GM19372 (cell line): ENCODE measurements around the gene KCP.

ENCODE experiments used
- ATAC-seq: cut with Tn5 transposase; IDR thresholded peaks from one replicate; pipeline ENCODE4 v1.9.1; 2021; ENCODE audit warnings: mild to moderate bottlenecking, low read depth, moderate library complexity; ENCODE audit not compliant: unreplicated experiment

KCP gene

GRCh38 chr7:128908750-128909624 is 1.5 kb downstream of the KCP start:
- no peak for ATAC-seq

GRCh38 chr7:128906766-128907559 is 3.5 kb downstream of the KCP start:
- no peak for ATAC-seq

DNA sequence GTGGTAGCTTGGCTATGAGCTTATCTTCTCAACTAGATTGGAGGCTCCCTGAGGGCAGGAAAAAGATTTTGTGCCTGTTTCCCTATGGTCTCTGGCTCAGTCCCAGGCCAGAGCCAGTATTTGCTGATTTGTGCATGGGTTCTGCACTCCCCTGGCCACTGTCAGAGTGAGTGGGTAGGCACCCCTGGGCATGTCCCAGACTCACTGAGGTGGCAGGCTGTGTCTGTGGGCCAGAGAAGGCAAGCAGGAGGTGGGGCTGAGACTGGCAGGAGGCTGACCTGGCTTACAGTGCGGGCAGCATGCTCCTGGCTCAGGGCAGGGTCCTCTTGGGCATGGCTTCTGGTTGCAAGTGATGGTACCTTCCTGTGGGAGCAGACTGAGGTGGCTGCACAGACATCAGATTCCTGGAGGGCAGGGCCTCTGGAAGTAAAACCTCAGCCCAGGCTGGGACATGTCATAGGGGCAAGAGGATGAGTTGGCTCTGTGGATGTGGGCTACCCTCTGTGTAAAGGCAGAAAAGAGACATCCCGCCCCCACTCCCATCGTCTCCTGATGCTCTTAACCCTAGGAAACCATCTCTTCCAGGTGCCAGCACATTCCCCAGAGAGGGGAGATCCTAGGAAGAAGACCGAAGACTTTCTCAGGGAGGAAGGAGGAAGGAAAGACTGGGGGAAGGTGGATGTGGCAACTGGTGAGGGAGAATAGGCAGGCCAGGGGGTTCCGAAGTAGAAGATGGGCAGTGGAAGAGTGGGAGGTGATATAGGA is 4.3 kb downstream of the KCP start:
- ATAC-seq, result no peak

GRCh38 chr7:128904381-128905197 is 5.9 kb downstream of the KCP start:
- no peak for ATAC-seq

- no peak for ATAC-seq
Observed at GRCh38 chr7:128903621-128904361, 6.7 kb downstream of the KCP start.

GRCh38 chr7:128902761-128903585 is 7.5 kb downstream of the KCP start:
- no peak for ATAC-seq

DNA sequence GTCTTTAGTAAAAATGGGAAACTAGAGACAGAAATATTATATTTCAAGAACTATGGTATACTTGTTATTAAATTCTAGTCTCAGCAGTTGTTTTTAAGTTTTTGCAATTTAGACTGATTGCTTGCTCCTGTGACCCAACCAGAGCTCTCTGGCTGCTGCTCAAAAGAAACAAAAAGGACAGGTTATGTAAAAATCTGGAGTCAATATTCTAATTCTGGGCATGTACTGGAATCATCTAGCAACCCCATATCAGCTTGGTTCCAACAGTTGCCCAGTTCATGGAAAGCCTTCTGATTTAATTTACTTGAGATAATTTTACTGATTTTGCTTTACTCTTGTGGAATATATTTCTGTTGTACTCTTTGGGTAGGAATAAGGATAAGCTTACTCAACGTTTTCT is 10.3 kb downstream of the KCP start:
- ATAC-seq, result no peak

GRCh38 chr7:128899392-128899791 is 11.1 kb downstream of the KCP start:
- ATAC-seq, result no peak

DNA sequence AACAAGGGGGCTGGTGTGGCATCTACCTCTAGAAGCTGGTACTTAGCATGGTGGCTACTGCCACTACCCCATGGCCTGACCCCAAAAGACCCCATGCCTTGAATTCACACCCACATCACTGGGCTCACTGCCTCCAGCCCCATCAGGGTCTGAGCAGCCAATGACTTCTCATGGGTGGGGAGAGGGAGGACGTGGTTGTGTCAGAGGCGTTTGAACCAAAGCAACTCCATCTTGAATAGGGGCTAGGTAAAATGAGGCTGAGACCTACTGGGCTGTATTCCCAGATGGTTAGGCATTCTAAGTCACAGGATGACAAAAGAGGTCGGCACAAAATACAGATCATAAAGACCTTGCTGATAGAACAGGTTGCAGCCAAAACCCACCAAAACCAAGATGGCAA is 15.2 kb downstream of the KCP start:
- no peak for ATAC-seq

- no peak for ATAC-seq
Observed at GRCh38 chr7:128894101-128894440, 16.4 kb downstream of the KCP start.

DNA sequence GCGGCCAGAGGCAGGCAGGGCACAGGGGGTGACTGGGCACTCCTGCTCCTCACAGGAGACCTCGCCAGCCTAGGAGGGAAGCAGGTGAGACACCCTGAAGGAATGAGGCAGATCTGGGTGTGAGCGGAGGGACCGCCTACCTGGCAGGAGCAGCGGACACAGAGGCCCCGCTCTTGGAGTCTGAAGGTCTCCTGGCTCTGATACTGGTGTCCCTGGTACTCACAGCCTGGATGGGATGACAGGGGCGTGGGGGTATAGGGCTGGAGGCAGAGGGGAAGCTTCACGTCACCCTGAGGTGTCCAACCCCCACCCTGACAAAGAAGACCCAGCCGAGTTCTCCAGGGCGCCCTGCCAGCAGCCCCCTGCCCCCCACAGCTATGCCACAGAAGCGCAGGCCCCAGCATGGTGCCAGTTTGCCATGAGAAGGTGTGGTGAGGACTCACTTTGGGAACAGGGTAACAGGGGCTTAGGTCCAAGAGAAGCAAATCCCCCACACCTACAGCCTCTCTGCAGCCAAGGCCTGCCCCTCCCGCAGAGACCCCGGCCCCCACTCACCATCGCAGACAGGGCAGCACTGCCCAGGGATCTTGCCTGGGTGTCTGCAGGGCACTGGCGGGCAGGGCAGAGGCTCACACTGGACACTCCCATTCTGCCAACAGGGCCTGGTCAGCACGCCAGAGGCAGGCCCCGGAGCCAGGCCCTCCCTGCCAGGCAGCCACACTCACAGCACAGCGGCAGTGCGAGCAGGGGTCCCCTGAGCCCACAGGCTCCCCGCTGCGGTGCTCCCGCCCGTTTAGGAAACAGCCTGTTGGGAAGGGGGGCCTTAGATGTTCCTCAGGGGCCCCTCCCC is 17.0 kb downstream of the KCP start:
- no peak for ATAC-seq

DNA sequence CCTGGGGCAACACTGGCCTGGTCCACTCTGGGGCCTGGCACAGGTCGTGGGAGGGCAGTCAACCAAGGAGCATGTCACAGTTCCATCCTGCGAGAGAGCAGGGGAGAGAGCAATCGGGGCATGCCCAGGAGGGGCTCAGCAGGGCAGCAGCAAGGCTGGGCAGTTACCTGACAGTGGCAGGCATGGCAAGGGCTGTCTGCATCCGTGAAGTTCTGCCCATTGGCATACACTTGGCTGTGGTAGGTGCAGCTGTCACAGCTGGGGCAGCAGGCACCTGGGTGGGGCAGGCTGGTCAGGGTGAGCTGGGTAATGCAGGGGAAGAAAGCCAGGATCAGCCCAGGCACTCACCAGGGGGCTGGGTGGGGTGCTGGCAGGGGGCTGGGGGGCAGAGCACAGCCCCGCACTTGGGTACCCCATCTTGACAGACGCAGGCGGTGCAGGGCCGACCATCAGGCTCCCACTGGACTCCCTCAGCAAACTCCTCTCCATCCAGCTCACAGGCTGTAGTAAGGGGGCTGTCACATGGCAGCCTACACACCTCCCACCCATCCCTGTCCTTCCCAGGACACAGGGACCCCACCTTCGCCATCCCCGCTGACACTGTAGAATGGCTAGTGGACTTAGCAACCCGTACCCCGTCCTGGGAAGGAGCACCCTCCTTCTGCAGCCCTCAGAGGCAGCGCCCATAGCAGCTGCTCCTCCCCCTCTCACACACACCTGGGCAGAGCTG is 17.8 kb downstream of the KCP start:
- no peak for ATAC-seq

DNA sequence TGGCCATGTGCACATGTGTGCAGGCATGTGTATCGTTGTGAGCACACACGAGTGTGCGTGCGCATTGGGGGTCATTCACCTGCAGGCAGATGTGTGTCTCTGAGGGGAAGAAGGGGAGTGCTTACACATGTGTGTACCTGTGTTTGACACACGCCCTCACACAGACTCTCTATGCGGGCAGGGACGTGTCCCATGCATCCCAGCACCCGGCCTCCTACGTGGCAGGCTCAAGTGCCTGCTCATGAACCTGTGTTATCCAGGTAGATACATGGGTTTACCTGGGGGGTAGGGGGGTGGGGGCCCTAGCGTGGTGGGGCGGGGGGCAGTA is 18.6 kb downstream of the KCP start:
- no peak for ATAC-seq

- no peak for ATAC-seq
Observed at GRCh38 chr7:128891110-128891941, 19.2 kb downstream of the KCP start.

DNA sequence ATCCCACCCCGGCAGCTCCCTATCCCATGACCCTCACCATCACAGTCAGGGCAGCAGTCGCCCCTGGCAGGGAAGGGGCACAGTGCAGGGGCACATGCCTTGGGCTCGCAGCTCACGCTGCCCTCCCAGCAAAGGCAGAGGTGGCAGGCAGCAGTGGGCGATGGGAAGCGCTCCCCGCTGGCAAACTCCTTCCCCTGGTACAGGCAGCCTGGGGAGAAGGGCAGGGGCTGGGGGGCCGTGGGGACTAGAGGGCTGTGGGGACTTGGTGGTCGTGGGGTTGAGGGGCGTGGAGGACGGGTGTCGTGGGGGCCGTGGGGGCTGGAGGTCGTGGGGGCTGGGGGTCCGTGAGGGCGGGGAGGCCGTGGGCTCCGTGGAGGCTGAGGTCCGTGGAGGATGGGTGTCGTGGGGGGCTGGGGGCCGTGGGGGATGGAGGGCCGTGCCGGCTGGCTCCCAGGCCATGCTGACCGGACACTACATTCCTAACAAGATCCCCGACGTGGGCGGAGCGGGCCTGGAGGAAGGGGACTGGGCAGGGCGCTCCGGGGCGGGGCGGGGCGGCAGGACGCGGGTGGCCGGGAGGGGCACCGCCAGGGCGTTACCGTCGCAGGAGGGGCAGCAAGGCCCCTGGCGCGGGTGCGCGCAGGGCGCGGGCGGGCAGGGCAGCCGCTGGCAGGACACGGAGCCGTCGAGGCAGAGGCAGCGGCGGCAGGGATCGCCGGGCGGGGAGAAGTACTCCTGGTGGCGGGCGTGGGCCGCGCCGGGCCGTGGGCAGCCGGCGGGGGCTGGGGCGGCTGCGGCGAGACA is 20.0 kb downstream of the KCP start:
- ATAC-seq, result no peak

DNA sequence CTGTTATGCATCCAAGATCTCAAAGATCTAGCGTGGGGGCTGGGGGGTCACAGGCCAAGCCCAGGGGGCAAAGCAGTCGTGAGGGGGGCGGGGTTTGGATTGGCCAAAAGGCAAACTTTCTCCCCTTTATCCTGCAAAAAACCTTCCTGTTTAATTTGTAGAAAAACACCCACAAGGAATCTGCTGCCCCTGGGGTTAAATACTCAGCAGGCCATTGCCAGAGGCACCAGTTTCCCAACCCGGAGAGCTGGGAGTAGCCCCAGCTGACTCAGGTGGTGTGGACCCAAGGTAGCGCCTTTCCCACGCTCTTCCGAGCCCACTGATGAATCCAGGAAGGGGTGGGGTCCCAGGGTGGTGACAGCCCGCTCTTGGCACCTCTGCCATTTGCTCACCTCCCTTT is 21.4 kb downstream of the KCP start:
- no peak for ATAC-seq
